Keratinocyte (primary cell): Measurements from ENCODE around the gene ZNF451. TPM values are rescaled to one million over a fixed set of nuclear protein-coding genes. Genes with fewer than 3 reads are reported as not detected.

Experiments
- DNase-seq: peaks from one replicate; pipeline ENCODE4 v3.0.0-alpha.2; 2011; ENCODE audit warnings: low read depth, missing footprints, low spot score
- FAIRE-seq: peaks from 2 replicates; lab custom pipeline; 2011; peaks lifted over from hg19 to GRCh38; lab: Jason Lieb, UNC
- H2AFZ ChIP-seq: 2 replicates; pipeline ENCODE4 v1.6.0; 2012; ENCODE audit warnings: low read length, control low read depth, inconsistent platforms; ENCODE audit not compliant: control insufficient read depth
- H3K27ac ChIP-seq: 2 replicates; pipeline ENCODE4 v1.5.1; 2011; ENCODE audit warnings: low read length; ENCODE audit not compliant: control insufficient read depth, insufficient read depth
- H3K27me3 ChIP-seq: 3 replicates; pipeline ENCODE4 v1.6.0; 2011; ENCODE audit warnings: low read length; ENCODE audit not compliant: control insufficient read depth, insufficient read depth; ENCODE audit errors: extremely low read depth
- H3K36me3 ChIP-seq, 2 experiments: 2 replicates in 1 of 2; 3 replicates in 1 of 2; pipeline ENCODE4 v1.5.1; 2011; ENCODE audit warnings: low read length in 2 of 2, mild to moderate bottlenecking in 1 of 2; ENCODE audit not compliant: control insufficient read depth in 2 of 2, insufficient read depth in 2 of 2; ENCODE audit errors: extremely low read depth in 1 of 2
- H3K4me1 ChIP-seq: 3 replicates; pipeline ENCODE4 v1.5.1; 2011; ENCODE audit warnings: low read length; ENCODE audit not compliant: control insufficient read depth, insufficient read depth; ENCODE audit errors: extremely low read depth
- H3K4me2 ChIP-seq: 3 replicates; pipeline ENCODE4 v1.6.0; 2011; ENCODE audit warnings: low read depth, low read length; ENCODE audit not compliant: control insufficient read depth, insufficient read depth; ENCODE audit errors: extremely low read depth
- H3K4me3 ChIP-seq, 3 experiments: fragments of 200-600 bp in 1 of 3; sonication (generic) in 1 of 3; 2 replicates in 2 of 3; 3 replicates in 1 of 3; pipeline ENCODE4 v1.5.1; 2011 to 2016; ENCODE audit warnings: low read length in 3 of 3, mild to moderate bottlenecking in 3 of 3, control low read depth in 2 of 3, inconsistent platforms in 1 of 3, low read depth in 1 of 3, mixed read lengths in 1 of 3, mixed run types in 1 of 3, moderate library complexity in 1 of 3; ENCODE audit not compliant: control insufficient read depth in 2 of 3, insufficient read depth in 2 of 3; ENCODE audit errors: extremely low read depth in 1 of 3
- H3K79me2 ChIP-seq: 2 replicates; pipeline ENCODE4 v1.6.0; 2012; ENCODE audit warnings: low read length; ENCODE audit not compliant: control insufficient read depth, insufficient read depth
- H3K9ac ChIP-seq: 3 replicates; pipeline ENCODE4 v1.6.0; 2011; ENCODE audit warnings: low read length; ENCODE audit not compliant: control insufficient read depth, insufficient read depth; ENCODE audit errors: extremely low read depth
- H3K9me1 ChIP-seq: 3 replicates; pipeline ENCODE4 v1.6.0; 2011; ENCODE audit warnings: low read length; ENCODE audit not compliant: control insufficient read depth, insufficient read depth; ENCODE audit errors: extremely low read depth
- H3K9me3 ChIP-seq: 2 replicates; pipeline ENCODE4 v1.5.1; 2012; ENCODE audit warnings: low read depth, low read length; ENCODE audit not compliant: control insufficient read depth
- H4K20me1 ChIP-seq: 3 replicates; pipeline ENCODE4 v1.6.0; 2011; ENCODE audit warnings: low read length; ENCODE audit not compliant: control insufficient read depth, insufficient read depth; ENCODE audit errors: extremely low read depth
- CTCF ChIP-seq, 3 experiments: IDR thresholded peaks in 1 of 3; conservative IDR thresholded peaks in 1 of 3; optimal IDR thresholded peaks in 1 of 3; 2 replicates in 2 of 3; 3 replicates in 1 of 3; pipeline versions ENCODE3 to v1.5.1; 2011; ENCODE audit warnings: low read length in 3 of 3, mild to moderate bottlenecking in 3 of 3, moderate library complexity in 2 of 3, control low read depth in 1 of 3, inconsistent platforms in 1 of 3; ENCODE audit not compliant: insufficient read depth in 2 of 3; ENCODE audit errors: extremely low read depth in 1 of 3
- EZH2 ChIP-seq: IDR thresholded peaks from one replicate; pipeline ENCODE4 v1.6.1; 2012; ENCODE audit warnings: inconsistent platforms, mild to moderate bottlenecking, low read length, moderate library complexity
- dilution Hi-C: fragments of 300-500 bp; cut with MboI; formaldehyde crosslinking; loops from one replicate; pipeline ENCODE4 v1.7.0; 2020; ENCODE audit warnings: low sequenced_read_pairs; ENCODE audit not compliant: extremely low pct_ligation_motif_present
- polyA plus RNA-seq, 5 experiments: library from polyadenylated mRNA; depleted of rRNA in 3 of 5; stranded (reverse) in 3 of 5; stranded (forward) in 1 of 5; unstranded in 1 of 5; fragments of >200 nt; gene quantifications; 1 replicate in 1 of 5; 2 replicates in 3 of 5; 3 replicates in 1 of 5; pipeline versions ENCODE4 v1.2.1 to v1.2.3, GENCODE V29; 2011 to 2012; ENCODE audit warnings: missing spikeins in 2 of 5, low read depth in 1 of 5, low replicate concordance in 1 of 5

The ZNF451 gene
- polyA plus RNA-seq, 1 donor (not counting 4 experiments of a cell fraction or from before 2014, with no cell fraction given): 32.1 TPM

DNA sequence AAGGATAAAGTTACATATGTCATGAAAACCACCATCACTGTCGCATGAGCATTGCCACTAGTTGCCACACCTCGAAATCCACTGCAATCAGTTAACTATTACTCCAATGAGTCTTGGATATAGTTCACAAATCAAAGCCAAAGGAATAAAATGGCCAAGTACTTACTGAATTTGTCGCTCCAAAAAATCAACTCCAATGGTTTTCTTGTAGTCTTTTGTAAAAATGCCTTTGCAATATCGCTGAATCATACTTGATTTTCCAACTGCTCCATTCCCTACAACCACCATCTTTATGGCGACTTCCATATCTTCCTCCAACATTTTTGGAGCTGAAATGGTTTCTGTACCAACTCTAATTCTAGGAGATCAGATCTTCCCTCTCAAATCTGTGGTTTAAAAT is 120.1 kb downstream of the ZNF451 start:
- H3K4me1 ChIP-seq: no peaks in the 10 kb centered on the region
- no peaks in the 10 kb centered on the region for H3K36me3 ChIP-seq
- H3K9ac ChIP-seq: no peak overlapping the region
- FAIRE-seq: no peak
- no peak overlapping the region for H2AFZ ChIP-seq
- no peak overlapping the region for H3K4me2 ChIP-seq
- no peak for DNase-seq
- no peaks in the 10 kb centered on the region for H4K20me1 ChIP-seq
- H3K4me3 ChIP-seq: no peak overlapping the region
- no peak overlapping the region for H3K27ac ChIP-seq
- dilution Hi-C loops: no loop called here
- peaks cover 26% of the 10 kb centered on the region for H3K79me2 ChIP-seq
- no peak for TF ChIP-seq CTCF (optimal IDR thresholded peaks at IDR 0.05 in 1 of 3, IDR thresholded peaks at IDR 0.05 in 1 of 3, conservative IDR thresholded peaks at IDR 0.05 in 1 of 3; ENCODE audit: extremely low read depth in 1 of 3, insufficient read depth in 2 of 3, low read length in 3 of 3)
- no peak for TF ChIP-seq EZH2
- no peaks in the 10 kb centered on the region for H3K9me1 ChIP-seq
- H3K9me3 ChIP-seq: no peaks in the 10 kb centered on the region
- H3K27me3 ChIP-seq: no peaks in the 10 kb centered on the region

GRCh38 chr6:57215260-57215659 is 125.3 kb downstream of the ZNF451 start:
- dilution Hi-C loops: no loop called here
- FAIRE-seq: no peak
- no peak overlapping the region for H3K4me3 ChIP-seq
- H3K4me1 ChIP-seq: peaks cover 17% of the 10 kb centered on the region
- H3K9me1 ChIP-seq: no peaks in the 10 kb centered on the region
- H3K79me2 ChIP-seq: peaks cover 72% of the 10 kb centered on the region
- no peaks in the 10 kb centered on the region for H3K36me3 ChIP-seq
- DNase-seq: no peak
- no peaks in the 10 kb centered on the region for H4K20me1 ChIP-seq
- TF ChIP-seq CTCF (optimal IDR thresholded peaks at IDR 0.05 in 1 of 3, IDR thresholded peaks at IDR 0.05 in 1 of 3, conservative IDR thresholded peaks at IDR 0.05 in 1 of 3; ENCODE audit: extremely low read depth in 1 of 3, insufficient read depth in 2 of 3, low read length in 3 of 3): no peak
- no peaks in the 10 kb centered on the region for H3K9me3 ChIP-seq
- no peak overlapping the region for H3K4me2 ChIP-seq
- no peak overlapping the region for H2AFZ ChIP-seq
- no peak overlapping the region for H3K9ac ChIP-seq
- no peak overlapping the region for H3K27ac ChIP-seq
- no peaks in the 10 kb centered on the region for H3K27me3 ChIP-seq
